BLaER1 (cell line): ENCODE data around the gene VAV1.
"Not testable (repeated sequence)": the region's sequence is repeated elsewhere in the genome, so short reads cannot be mapped to it uniquely, and the experiment has no call there.

Source experiments
- H3K27ac ChIP-seq: shearing (Covaris generic); formaldehyde crosslinking; 2 replicates; pipeline ENCODE4 v1.8.1; 2022
- H3K27me3 ChIP-seq: shearing (Covaris generic); formaldehyde crosslinking; 2 replicates; pipeline ENCODE4 v1.8.1; 2022
- H3K36me3 ChIP-seq: shearing (Covaris generic); formaldehyde crosslinking; 2 replicates; pipeline ENCODE4 v1.8.1; 2022
- H3K4me1 ChIP-seq: shearing (Covaris generic); formaldehyde crosslinking; 2 replicates; pipeline ENCODE4 v1.8.1; 2022
- H3K4me2 ChIP-seq: shearing (Covaris generic); formaldehyde crosslinking; 2 replicates; pipeline ENCODE4 v1.8.1; 2022
- H3K4me3 ChIP-seq: shearing (Covaris generic); formaldehyde crosslinking; 2 replicates; pipeline ENCODE4 v1.8.1; 2022
- H3K9ac ChIP-seq: shearing (Covaris generic); formaldehyde crosslinking; 2 replicates; pipeline ENCODE4 v1.8.1; 2022
- H3K9me3 ChIP-seq: shearing (Covaris generic); formaldehyde crosslinking; 2 replicates; pipeline ENCODE4 v1.8.1; 2022
- H4K20me1 ChIP-seq: shearing (Covaris generic); formaldehyde crosslinking; 2 replicates; pipeline ENCODE4 v1.8.1; 2022
- Cebpa-rat ChIP-seq: shearing (Covaris generic); IDR thresholded peaks from 2 replicates; pipeline ENCODE4 v1.8.1; 2022

The VAV1 gene

DNA sequence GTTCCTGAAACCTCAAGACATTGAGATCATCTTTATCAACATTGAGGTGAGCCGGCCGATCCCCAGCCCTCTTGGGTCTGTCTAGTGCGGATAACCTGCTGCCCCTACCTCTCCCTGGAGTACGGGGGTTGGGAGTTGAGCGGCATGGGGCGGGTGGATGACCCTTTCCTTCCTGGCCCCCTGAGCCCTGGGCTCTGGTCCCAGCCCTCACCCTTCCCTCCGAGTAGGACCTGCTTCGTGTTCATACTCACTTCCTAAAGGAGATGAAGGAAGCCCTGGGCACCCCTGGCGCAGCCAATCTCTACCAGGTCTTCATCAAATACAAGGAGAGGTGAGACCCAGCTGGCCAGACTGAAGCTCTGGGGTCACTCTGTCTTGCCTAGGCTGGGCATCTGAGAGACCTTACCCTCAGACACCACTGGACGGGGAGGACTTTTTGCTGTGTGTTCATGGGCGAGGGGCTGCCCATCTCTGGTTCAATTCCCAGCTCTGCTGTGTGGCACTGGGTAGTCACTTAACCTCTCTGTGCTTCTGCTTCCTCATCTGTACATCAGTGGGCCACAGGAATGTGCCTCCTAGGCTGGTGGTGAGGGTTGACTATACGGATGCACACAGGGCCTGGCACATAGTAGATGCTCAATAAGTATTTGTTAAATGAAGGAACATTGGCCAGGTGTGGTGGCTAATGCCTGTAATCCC, 52.7 kb downstream of the VAV1 start:
- H3K36me3 ChIP-seq: peaks cover 96% of the 10 kb centered on the region

DNA sequence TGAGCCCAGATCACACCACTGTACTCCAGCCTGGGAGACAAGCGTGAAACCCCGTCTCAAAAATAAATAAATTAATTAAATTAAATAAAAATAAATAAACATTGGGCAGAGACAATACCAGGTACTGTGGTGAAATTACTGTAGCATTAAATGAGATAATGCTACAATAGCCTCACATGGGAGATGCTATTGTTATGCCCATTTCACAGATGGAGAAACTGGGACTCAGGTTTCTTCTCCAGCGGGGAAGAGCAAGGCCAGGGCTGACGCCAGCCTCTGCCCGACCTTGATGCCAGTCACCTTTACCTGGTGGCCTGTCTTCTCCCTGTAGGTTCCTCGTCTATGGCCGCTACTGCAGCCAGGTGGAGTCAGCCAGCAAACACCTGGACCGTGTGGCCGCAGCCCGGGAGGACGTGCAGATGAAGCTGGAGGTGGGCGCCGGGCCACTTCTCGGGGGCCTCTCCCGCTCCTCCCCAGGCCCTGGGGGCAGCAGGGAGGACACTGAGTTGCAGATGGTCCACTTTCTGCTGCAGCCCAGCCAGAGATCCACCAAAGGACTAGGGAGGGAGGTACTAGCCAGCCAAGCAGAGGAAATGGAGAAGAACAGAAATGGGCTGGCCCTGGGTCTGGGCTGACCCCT, 53.9 kb downstream of the VAV1 start:
- no peak for TF ChIP-seq Cebpa-rat
- Histone ChIP-seq H3K27ac (no peak overlapping the region), H3K9ac (no peak overlapping the region), H3K27me3 (no peaks in the 10 kb centered on the region), H3K4me2 (no peak overlapping the region), H3K36me3 (peaks cover 96% of the 10 kb centered on the region), H3K4me1 (peaks cover 9% of the 10 kb centered on the region; the same call in 1 of the 2 replicates), H3K4me3 (no peak overlapping the region), H4K20me1 (peaks cover 67% of the 10 kb centered on the region), H3K9me3 (no peaks in the 10 kb centered on the region)

More for the DNA sequence above, 52.7 kb downstream of the VAV1 start:
- no peak overlapping the region for H3K27ac ChIP-seq
- H4K20me1 ChIP-seq: peaks cover 68% of the 10 kb centered on the region
- no peak for TF ChIP-seq Cebpa-rat
- H3K9me3 ChIP-seq: peaks cover 3% of the 10 kb centered on the region
- no peak overlapping the region for H3K4me3 ChIP-seq
- no peak overlapping the region for H3K9ac ChIP-seq
- no peaks in the 10 kb centered on the region for H3K27me3 ChIP-seq
- no peak overlapping the region for H3K4me2 ChIP-seq
- H3K4me1 ChIP-seq: no peaks in the 10 kb centered on the region

DNA sequence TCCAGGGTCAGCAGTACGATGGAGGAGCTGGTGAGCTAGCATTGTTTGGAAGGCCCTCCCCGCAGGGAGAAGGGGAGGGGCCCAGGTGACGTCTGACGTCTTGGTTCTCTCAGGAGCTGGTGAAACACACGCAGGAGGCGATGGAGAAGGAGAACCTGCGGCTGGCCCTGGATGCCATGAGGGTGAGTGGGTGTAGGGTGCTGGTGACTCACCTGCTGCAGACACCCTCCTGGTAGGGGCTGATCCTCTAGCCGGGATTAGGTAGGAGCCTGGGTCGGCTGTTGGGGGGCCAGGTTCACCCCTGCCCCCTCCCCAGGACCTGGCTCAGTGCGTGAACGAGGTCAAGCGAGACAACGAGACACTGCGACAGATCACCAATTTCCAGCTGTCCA, 55.8 kb downstream of the VAV1 start:
- Histone ChIP-seq H3K27ac (no peak overlapping the region), H4K20me1 (peaks cover 65% of the 10 kb centered on the region), H3K9ac (no peak overlapping the region), H3K4me3 (no peak overlapping the region), H3K27me3 (no peaks in the 10 kb centered on the region), H3K36me3 (peaks cover 100% of the 10 kb centered on the region), H3K4me1 (peaks cover 10% of the 10 kb centered on the region; the same call in 1 of the 2 replicates), H3K4me2 (no peak overlapping the region), H3K9me3 (no peaks in the 10 kb centered on the region)
- no peak for TF ChIP-seq Cebpa-rat

DNA sequence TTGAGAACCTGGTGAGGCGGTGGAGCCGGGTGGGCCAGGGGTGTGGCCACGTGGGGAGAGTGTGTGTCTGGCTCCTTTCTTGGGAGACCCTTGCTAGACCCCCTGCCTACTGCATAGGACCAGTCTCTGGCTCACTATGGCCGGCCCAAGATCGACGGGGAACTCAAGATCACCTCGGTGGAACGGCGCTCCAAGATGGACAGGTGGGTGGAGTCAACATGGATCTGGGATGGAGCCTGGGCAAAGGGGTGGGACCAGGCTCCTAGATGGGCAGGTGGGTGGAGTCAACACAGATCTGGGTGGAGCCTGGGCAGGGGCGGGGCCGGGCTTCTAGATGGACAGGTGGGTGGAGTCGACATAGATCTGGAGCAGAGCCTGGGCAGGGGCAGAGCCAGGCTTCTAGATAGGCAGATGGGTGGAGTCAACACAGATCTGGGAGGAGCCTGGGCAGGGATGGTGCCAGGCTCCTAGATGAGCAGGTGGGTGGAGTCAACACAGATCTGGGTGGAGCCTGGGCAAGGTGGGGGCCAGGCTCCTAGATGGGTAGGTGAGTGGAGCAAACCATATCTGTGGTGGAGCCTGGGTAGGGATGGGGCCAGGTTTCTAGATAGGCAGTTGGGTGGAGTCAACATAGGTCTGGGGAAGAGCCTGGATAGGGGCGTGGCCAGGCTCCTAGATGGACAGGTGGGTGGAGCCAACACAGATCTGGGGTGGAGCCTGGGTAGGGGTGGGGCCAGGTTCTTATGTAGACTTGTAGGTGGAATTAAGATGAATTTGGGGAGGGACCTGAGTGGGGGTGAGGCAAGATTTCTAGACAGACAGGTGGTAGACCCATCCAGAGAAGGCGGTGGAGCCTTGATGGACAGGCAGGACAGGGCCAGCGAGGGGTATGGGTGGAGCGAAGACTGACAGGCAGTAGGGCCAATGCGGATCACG, 56.5 kb downstream of the VAV1 start:
- no peak overlapping the region for H3K4me2 ChIP-seq
- H4K20me1 ChIP-seq: peaks cover 64% of the 10 kb centered on the region
- no peak overlapping the region for H3K27ac ChIP-seq
- peaks cover 100% of the 10 kb centered on the region for H3K36me3 ChIP-seq
- H3K4me3 ChIP-seq: no peak overlapping the region
- no peaks in the 10 kb centered on the region for H3K9me3 ChIP-seq
- TF ChIP-seq Cebpa-rat: no peak
- H3K27me3 ChIP-seq: no peaks in the 10 kb centered on the region
- peaks cover 10% of the 10 kb centered on the region; the same call in 1 of the 2 replicates for H3K4me1 ChIP-seq
- no peak overlapping the region for H3K9ac ChIP-seq

DNA sequence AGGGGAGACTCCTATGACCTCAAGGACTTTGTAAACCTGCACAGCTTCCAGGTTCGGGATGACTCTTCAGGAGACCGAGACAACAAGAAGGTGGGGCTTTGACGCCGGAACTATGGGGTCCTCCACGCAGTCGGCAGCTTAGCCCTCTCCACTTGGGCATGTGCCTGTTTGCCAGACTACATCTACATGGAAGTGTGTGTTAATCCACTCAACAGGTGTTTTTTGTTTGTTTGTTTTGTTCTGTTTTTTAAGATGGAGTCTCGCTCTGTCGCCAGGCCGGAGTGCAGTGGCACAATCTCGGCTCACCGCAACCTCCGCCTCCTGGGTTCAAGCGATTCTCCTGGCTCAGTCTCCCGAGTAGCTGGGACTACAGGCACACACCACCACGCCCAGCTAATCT, 57.3 kb downstream of the VAV1 start:
- not testable (repeated sequence) for H3K27ac ChIP-seq, H3K4me1 ChIP-seq, H3K27me3 ChIP-seq, H3K9me3 ChIP-seq, H3K4me3 ChIP-seq, H3K9ac ChIP-seq, H3K4me2 ChIP-seq
- H4K20me1 ChIP-seq: peaks cover 55% of the 10 kb centered on the region
- peaks cover 99% of the 10 kb centered on the region for H3K36me3 ChIP-seq

DNA sequence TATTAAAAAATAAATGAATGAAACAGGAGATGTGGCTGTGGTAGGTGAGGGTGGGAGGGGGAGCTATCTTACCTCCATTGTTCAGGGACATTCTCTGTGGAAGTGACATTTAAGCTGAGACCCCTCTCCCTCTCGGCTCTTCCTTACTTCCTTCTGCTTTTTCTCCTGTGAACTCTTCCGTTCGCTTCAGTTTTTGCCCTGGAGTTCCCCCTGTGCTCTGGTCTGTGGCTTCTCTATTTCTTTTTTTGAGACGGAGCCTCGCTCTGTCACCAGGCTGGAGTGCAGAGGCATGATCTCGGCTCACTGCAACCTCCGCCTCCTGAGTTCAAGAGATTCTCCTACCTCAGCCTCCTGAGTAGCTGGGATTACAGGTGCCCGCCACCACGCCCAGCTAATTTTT, 58.6 kb downstream of the VAV1 start:
- H3K9me3 ChIP-seq, H3K27ac ChIP-seq, H3K4me3 ChIP-seq, H3K4me2 ChIP-seq, H3K4me1 ChIP-seq, H3K9ac ChIP-seq, H3K27me3 ChIP-seq: not testable (repeated sequence)
- H4K20me1 ChIP-seq: peaks cover 50% of the 10 kb centered on the region
- H3K36me3 ChIP-seq: peaks cover 99% of the 10 kb centered on the region

DNA sequence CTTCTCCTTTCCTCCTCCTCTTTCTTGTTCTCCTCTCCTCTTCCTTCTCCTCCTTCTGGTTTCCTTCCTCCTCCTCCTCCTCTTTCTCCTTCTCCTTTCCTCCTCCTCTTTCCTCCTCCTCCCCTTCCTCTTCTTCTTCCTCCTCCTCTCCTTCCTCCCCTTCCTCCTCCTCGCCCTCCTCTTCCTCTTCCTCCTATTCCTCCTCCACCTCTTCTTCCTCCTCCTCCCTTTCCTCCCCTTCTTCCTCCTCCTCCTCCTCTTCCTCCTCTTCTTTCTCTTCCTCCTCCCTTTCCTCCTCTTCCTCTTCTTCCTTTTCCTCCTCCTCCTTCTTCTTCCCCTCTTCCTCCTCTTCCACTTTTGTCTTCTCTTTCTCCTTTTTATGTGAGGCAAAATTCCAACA, 59.9 kb downstream of the VAV1 start:
- no peak overlapping the region for H3K9ac ChIP-seq
- H3K27me3 ChIP-seq: no peaks in the 10 kb centered on the region
- H4K20me1 ChIP-seq: peaks cover 48% of the 10 kb centered on the region
- H3K36me3 ChIP-seq: peaks cover 99% of the 10 kb centered on the region
- no peak overlapping the region for H3K4me2 ChIP-seq
- no peak overlapping the region for H3K27ac ChIP-seq
- peaks cover 10% of the 10 kb centered on the region; the same call in 1 of the 2 replicates for H3K4me1 ChIP-seq
- H3K4me3 ChIP-seq: no peak overlapping the region
- no peak for TF ChIP-seq Cebpa-rat
- no peaks in the 10 kb centered on the region for H3K9me3 ChIP-seq

DNA sequence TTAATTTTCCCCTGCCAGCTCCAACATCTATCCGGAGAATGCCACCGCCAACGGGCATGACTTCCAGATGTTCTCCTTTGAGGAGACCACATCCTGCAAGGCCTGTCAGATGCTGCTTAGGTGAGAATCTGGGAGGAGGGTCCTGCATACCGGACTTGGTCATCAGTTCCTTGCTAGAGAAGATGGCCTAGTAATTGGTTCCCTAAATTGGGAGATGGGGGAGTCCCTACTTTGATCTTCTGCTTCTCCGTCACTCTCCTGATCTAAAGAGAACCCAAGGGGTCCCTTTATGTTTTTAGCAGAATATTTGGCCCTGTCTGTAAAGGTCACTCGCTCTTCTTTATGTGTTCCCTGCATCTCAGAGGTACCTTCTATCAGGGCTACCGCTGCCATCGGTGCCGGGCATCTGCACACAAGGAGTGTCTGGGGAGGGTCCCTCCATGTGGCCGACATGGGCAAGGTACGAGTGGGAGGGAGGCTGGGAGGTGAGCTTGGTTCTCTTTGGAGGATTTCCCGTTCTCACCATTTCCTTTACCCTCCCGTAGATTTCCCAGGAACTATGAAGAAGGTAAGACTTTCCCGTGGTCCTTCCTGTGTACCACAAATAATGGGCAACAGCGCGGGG, 60.8 kb downstream of the VAV1 start:
- H3K27me3 ChIP-seq: no peaks in the 10 kb centered on the region
- no peak overlapping the region for H3K9ac ChIP-seq
- H3K4me2 ChIP-seq: no peak overlapping the region
- no peak overlapping the region for H3K27ac ChIP-seq
- H3K9me3 ChIP-seq: no peaks in the 10 kb centered on the region
- H3K36me3 ChIP-seq: peaks cover 97% of the 10 kb centered on the region
- TF ChIP-seq Cebpa-rat: no peak
- peaks cover 10% of the 10 kb centered on the region; the same call in 1 of the 2 replicates for H3K4me1 ChIP-seq
- peaks cover 47% of the 10 kb centered on the region for H4K20me1 ChIP-seq
- H3K4me3 ChIP-seq: no peak overlapping the region

DNA sequence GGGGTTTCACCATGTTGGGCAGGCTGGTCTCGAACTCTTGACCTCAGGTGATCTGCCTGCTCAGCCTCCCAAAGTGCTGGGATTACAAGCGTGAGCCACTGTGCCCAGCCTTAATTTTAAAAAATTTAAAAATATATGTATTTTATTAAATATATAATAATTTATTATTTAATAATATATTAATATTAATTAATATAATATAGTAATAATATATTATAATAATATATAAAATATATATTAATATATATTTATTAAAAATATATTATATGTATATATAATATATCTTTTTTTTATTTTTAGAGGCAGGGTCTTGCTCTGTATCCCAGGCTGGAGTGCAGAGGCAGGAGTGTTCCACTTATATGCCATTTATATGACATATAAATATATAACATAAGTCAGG, 61.9 kb downstream of the VAV1 start:
- no peak overlapping the region for H3K27ac ChIP-seq
- peaks cover 97% of the 10 kb centered on the region for H3K36me3 ChIP-seq
- H3K4me3 ChIP-seq: no peak overlapping the region
- H4K20me1 ChIP-seq: peaks cover 35% of the 10 kb centered on the region
- H3K27me3 ChIP-seq: no peaks in the 10 kb centered on the region
- H3K9me3 ChIP-seq: no peaks in the 10 kb centered on the region
- H3K4me2 ChIP-seq: no peak overlapping the region
- H3K9ac ChIP-seq: no peak overlapping the region
- peaks cover 10% of the 10 kb centered on the region; the same call in 1 of the 2 replicates for H3K4me1 ChIP-seq
- no peak for TF ChIP-seq Cebpa-rat
